ENCODE measurements around the gene LAX1. TPM values are rescaled to one million over a fixed set of nuclear protein-coding genes. Genes with fewer than 3 reads are reported as not detected.
A peak's percentile ranks its signal among the peaks of the same experiment; 100 is the strongest.

The LAX1 gene
- total RNA-seq, 1 donor from 2014 or later = 0.06 TPM

GRCh38 chr1:203796236-203796605, 31.2 kb downstream of the LAX1 start:
- no peak for TF ChIP-seq CTCF (conservative IDR thresholded peaks at IDR 0.05; ENCODE audit: low read depth, low read length)
- H3K4me3 ChIP-seq (ENCODE audit: low read depth, low read length) = peak overlapping the region; percentile 90
- DNase-seq (ENCODE audit: low read depth) = no peak

- no peak for DNase-seq (ENCODE audit: low read depth)
- H3K4me3 ChIP-seq (ENCODE audit: low read depth, low read length) = peak overlapping the region; percentile 90
- no peak for TF ChIP-seq CTCF (conservative IDR thresholded peaks at IDR 0.05; ENCODE audit: low read depth, low read length)
These were observed 32.2 kb downstream of the LAX1 start for GRCh38 chr1:203797216-203797615.

GRCh38 chr1:203797948-203798655, 33.1 kb downstream of the LAX1 start:
- no peak for DNase-seq (ENCODE audit: low read depth)
- no peak overlapping the region for H3K4me3 ChIP-seq (ENCODE audit: low read depth, low read length)
- peak; percentile 29 for TF ChIP-seq CTCF (conservative IDR thresholded peaks at IDR 0.05; ENCODE audit: low read depth, low read length)

- TF ChIP-seq CTCF (conservative IDR thresholded peaks at IDR 0.05; ENCODE audit: low read depth, low read length) = no peak
- DNase-seq (ENCODE audit: low read depth) = no peak
- H3K4me3 ChIP-seq (ENCODE audit: low read depth, low read length) = no peak overlapping the region
These were observed 34.2 kb downstream of the LAX1 start for GRCh38 chr1:203799157-203799556.

GRCh38 chr1:203799971-203800370, 35.0 kb downstream of the LAX1 start:
- no peak for DNase-seq (ENCODE audit: low read depth)
- no peak for TF ChIP-seq CTCF (conservative IDR thresholded peaks at IDR 0.05; ENCODE audit: low read depth, low read length)
- H3K4me3 ChIP-seq (ENCODE audit: low read depth, low read length) = no peak overlapping the region

- H3K4me3 ChIP-seq (ENCODE audit: low read depth, low read length) = no peak overlapping the region
- no peak for TF ChIP-seq CTCF (conservative IDR thresholded peaks at IDR 0.05; ENCODE audit: low read depth, low read length)
- DNase-seq (ENCODE audit: low read depth) = no peak
These were observed 40.7 kb downstream of the LAX1 start for GRCh38 chr1:203805689-203806088.

- DNase-seq (ENCODE audit: low read depth) = no peak
- no peak for TF ChIP-seq CTCF (conservative IDR thresholded peaks at IDR 0.05; ENCODE audit: low read depth, low read length)
- H3K4me3 ChIP-seq (ENCODE audit: low read depth, low read length) = no peak overlapping the region
These were observed 42.2 kb downstream of the LAX1 start for GRCh38 chr1:203807196-203807595.
